ENCODE measurements around the gene YARS2.
"Not testable (repeated sequence)": the region's sequence is repeated elsewhere in the genome, so short reads cannot be mapped to it uniquely, and the experiment has no call there.

Gene YARS2

GRCh38 chr12:32742133-32742532 is 13.6 kb downstream of the YARS2 start:
- DNase-seq: no peak

GRCh38 chr12:32739279-32739678 is 16.4 kb downstream of the YARS2 start:
- DNase-seq: no peak

- DNase-seq: no peak
These were observed 18.0 kb downstream of the YARS2 start for GRCh38 chr12:32737715-32738114.

GRCh38 chr12:32736445-32736844 is 19.3 kb downstream of the YARS2 start:
- DNase-seq: no peak

- DNase-seq: no peak
These were observed 20.7 kb downstream of the YARS2 start for GRCh38 chr12:32734952-32735351.

GRCh38 chr12:32727237-32727636 is 28.5 kb downstream of the YARS2 start:
- DNase-seq: no peak

- DNase-seq: no peak
These were observed 29.4 kb downstream of the YARS2 start for GRCh38 chr12:32726286-32726685.

- not testable (repeated sequence) for DNase-seq
These were observed 30.4 kb downstream of the YARS2 start for GRCh38 chr12:32725308-32725707.

GRCh38 chr12:32718926-32719325 is 36.8 kb downstream of the YARS2 start:
- DNase-seq: no peak

- DNase-seq: no peak
These were observed 40.9 kb downstream of the YARS2 start for GRCh38 chr12:32714772-32715171.

GRCh38 chr12:32708926-32709325 is 46.8 kb downstream of the YARS2 start:
- DNase-seq: no peak

GRCh38 chr12:32706335-32707024 is 49.2 kb downstream of the YARS2 start:
- DNase-seq: no peak

GRCh38 chr12:32705783-32706182 is 49.9 kb downstream of the YARS2 start:
- no peak for DNase-seq

- no peak for DNase-seq
These were observed 52.8 kb downstream of the YARS2 start for GRCh38 chr12:32702946-32703345.

GRCh38 chr12:32702473-32702872 is 53.2 kb downstream of the YARS2 start:
- no peak for DNase-seq

- DNase-seq: not testable (repeated sequence)
These were observed 56.3 kb downstream of the YARS2 start for GRCh38 chr12:32699437-32699836.

GRCh38 chr12:32698285-32698684 is 57.4 kb downstream of the YARS2 start:
- DNase-seq: peak; percentile 82

- no peak for DNase-seq
These were observed 58.3 kb downstream of the YARS2 start for GRCh38 chr12:32697445-32697844.

Measured in NCI-H69 (cell line).